ENCODE measurements around the gene ST6GAL1.

ST6GAL1 gene

GRCh38 chr3:186917512-186918312 lies 12.6 kb upstream of the ST6GAL1 start:
- DNase-seq: no peak

- DNase-seq: no peak
These were observed 10.0 kb upstream of the ST6GAL1 start for GRCh38 chr3:186920301-186920700.

- DNase-seq: no peak
These were observed 9.5 kb upstream of the ST6GAL1 start for GRCh38 chr3:186920796-186921195.

- no peak for DNase-seq
These were observed 8.7 kb upstream of the ST6GAL1 start for GRCh38 chr3:186921578-186921977.

GRCh38 chr3:186922224-186922623 lies 8.1 kb upstream of the ST6GAL1 start:
- DNase-seq: no peak

GRCh38 chr3:186922790-186923189 lies 7.5 kb upstream of the ST6GAL1 start:
- no peak for DNase-seq

- DNase-seq: no peak
These were observed 7.1 kb upstream of the ST6GAL1 start for GRCh38 chr3:186923241-186923640.

GRCh38 chr3:186925826-186926225 lies 4.5 kb upstream of the ST6GAL1 start:
- no peak for DNase-seq

GRCh38 chr3:186929186-186929585 lies 1.1 kb upstream of the ST6GAL1 start:
- no peak for DNase-seq

GRCh38 chr3:186929685-186930084 lies 641 bp upstream of the ST6GAL1 start:
- DNase-seq: no peak

- DNase-seq: peak; percentile 52
These were observed 560 bp downstream of the ST6GAL1 start for GRCh38 chr3:186930641-186931531.

GRCh38 chr3:186931532-186932280 lies 1.4 kb downstream of the ST6GAL1 start:
- DNase-seq: peak; percentile 61

- DNase-seq: no peak
These were observed 2.2 kb downstream of the ST6GAL1 start for GRCh38 chr3:186932281-186933181.

GRCh38 chr3:186933816-186934215 lies 3.5 kb downstream of the ST6GAL1 start:
- no peak for DNase-seq

GRCh38 chr3:186935133-186935532 lies 4.8 kb downstream of the ST6GAL1 start:
- DNase-seq: no peak

GRCh38 chr3:186937017-186937875 lies 6.9 kb downstream of the ST6GAL1 start:
- DNase-seq: no peak

GRCh38 chr3:186938716-186939115 lies 8.4 kb downstream of the ST6GAL1 start:
- DNase-seq: no peak

- no peak for DNase-seq
These were observed 9.2 kb downstream of the ST6GAL1 start for GRCh38 chr3:186939536-186939935.

GRCh38 chr3:186940967-186941366 lies 10.6 kb downstream of the ST6GAL1 start:
- no peak for DNase-seq

GRCh38 chr3:186942168-186942567 lies 11.8 kb downstream of the ST6GAL1 start:
- no peak for DNase-seq

- no peak for DNase-seq
These were observed 15.0 kb downstream of the ST6GAL1 start for GRCh38 chr3:186945255-186945823.
